Measurements from ENCODE around the gene BICDL2.
A peak's percentile ranks its signal among the peaks of the same experiment; 100 is the strongest.
"Not testable (repeated sequence)": the region's sequence is repeated elsewhere in the genome, so short reads cannot be mapped to it uniquely, and the experiment has no call there.

- TF ChIP-seq POLR2A (conservative IDR thresholded peaks at IDR 0.05); TAF1 (IDR thresholded peaks at IDR 0.05; ENCODE audit: control insufficient read depth, extremely low read depth, insufficient read depth, low read length, severe bottlenecking); SIN3A (IDR thresholded peaks at IDR 0.05; ENCODE audit: borderline replicate concordance in 2 of 2, control insufficient read depth in 1 of 2, low read depth in 2 of 2, low read length in 2 of 2); MEF2A (IDR thresholded peaks at IDR 0.05; ENCODE audit: control insufficient read depth, low read depth, low read length); ELK3 (CRISPR knock-in tag; IDR thresholded peaks at IDR 0.05); ZNF24 (IDR thresholded peaks at IDR 0.05); TGIF2 (CRISPR knock-in tag; IDR thresholded peaks at IDR 0.05): not testable (repeated sequence)
- TF ChIP-seq CTCF (IDR thresholded peaks at IDR 0.05 in 2 of 3, conservative IDR thresholded peaks at IDR 0.05 in 1 of 3; ENCODE audit: insufficient read depth in 2 of 3, low read depth in 1 of 3, low read length in 3 of 3), result peak in 2 of 3 experiments; percentile 20 to 37; a peak in 3 of 6 replicates
These were observed 36.0 kb upstream of the BICDL2 start for GRCh38 chr16:3072576-3073263.

Measured in K562 (cell line).